ENCODE measurements around the gene ZNF282.
"Not testable (repeated sequence)": the region's sequence is repeated elsewhere in the genome, so short reads cannot be mapped to it uniquely, and the experiment has no call there.

ZNF282 gene

GRCh38 chr7:149225656-149226055, 30.3 kb downstream of the ZNF282 start:
- no peak for DNase-seq

- not testable (repeated sequence) for DNase-seq
These were observed 31.0 kb downstream of the ZNF282 start for GRCh38 chr7:149226366-149226765.

GRCh38 chr7:149226840-149227494, 31.6 kb downstream of the ZNF282 start:
- DNase-seq = no peak

GRCh38 chr7:149228831-149229471, 33.6 kb downstream of the ZNF282 start:
- DNase-seq = no peak

DNA sequence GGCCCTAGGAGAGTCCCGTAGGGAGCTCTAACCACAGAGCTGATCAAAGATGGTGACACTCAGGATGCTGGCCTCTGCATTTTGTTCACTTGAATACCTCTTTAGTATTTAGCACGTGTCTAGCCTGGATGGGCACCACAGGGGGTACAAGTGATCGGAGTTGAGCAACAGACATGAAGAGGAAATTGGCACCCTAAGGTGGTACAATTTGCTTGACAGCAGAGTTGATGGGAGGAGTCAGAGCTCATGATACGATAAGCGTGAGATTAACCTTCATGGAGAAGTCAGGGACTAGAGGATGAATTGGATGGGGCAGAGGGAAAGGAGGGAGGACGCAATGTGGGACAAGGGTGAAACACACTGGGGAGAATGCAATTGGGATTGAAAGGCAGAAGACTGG, 34.2 kb downstream of the ZNF282 start:
- no peak for DNase-seq

- DNase-seq = no peak
These were observed 37.0 kb downstream of the ZNF282 start for GRCh38 chr7:149232362-149232761.

DNA sequence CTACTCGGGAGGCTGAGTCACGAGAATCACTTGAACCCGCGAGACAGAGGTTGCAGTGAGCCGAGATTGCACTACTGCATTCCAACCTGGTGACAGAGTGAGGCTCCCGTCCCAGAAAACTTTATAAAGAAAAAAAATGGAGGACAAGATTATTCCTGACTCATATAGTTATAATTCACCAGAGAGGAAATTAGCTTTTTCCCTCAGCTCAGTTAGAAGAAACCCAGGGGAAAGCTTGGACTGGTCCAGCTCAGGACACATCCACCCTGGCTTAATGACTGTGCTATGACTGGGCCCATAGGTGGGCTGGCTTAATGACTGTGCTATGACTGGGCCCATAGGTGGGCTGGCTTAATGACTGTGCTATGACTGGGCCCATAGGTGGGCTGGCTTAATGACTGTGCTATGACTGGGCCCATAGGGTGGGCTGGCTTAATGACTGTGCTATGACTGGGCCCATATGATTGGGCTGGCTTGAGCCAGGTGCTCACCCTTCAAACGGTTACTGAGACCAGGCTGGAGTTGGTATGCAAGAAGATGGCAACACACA, 38.4 kb downstream of the ZNF282 start:
- not testable (repeated sequence) for DNase-seq

DNA sequence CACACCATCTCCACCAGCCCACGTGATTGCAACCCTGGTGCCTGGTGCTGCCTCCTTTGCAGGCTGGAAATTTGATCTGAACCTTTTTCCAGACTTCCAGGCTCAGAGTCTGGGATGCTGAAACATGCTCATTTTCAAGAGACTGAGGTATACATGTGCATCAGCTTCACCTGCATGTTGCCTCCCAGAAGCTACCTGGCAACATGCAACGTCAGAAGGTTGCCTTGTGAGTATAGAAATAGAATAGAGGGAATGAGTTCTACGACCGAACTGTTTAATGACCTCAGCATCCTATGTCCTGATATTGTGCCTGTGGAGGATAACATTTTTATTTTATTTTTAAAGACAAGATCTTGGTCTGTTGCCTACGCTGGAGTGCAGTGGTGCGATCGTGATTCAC, 42.2 kb downstream of the ZNF282 start:
- DNase-seq = no peak

DNA sequence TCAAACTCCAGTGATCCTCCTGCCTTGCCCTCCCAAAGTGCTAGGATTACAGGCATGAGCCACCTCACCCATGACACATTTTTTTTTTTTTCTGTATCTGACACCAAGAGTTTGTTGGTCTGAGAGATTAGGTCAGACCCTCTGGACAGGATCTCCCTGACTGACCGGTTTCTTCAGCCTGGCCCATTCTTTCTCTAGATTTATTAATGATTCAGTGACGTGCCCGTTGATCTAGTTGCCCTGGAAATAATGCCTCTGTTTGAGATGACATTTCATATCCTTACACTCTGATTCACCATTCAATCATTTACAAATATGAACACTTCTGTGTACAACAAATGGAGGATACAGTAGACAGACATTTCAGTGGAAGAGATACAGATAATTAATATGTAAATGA, 42.7 kb downstream of the ZNF282 start:
- no peak for DNase-seq

DNA sequence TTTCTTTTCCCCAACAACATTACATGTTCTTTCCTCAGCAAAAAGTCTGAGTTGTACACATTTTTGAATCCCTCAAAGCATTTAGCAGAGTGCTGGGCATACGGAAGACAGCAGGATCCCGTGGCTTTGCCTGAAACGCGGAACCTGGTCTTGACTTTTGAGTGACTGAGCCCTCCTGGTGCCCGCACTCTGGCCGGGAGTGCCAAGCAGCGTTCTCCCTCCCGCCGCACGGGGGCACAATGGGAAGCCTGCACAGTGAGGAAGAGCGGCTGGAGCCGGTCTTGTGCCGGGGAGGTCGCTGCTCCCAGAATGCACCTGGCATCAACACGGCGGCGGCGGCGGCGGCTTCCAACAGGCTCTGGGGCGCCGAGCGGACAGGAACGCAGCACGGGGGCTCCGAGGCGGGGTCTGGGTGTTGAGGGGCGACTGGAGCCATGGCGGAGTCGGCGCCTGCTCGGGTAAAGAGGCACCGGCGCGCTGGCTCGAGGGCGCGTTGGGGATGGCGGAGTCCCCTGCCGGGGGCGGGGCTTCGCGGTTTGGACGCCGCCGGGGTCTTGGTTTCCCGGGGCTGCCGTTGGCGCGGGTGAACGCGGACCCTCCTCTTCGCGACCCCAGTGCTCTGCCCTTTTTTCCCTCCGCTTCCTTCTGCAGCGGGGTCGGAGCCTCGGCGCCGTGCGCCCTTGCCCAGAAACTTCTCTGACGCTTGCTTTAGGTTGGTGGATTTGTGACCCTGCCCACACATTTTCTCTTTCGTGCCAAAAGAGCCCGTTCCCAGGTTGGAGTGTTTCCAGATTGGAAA, 44.2 kb downstream of the ZNF282 start, which contains the start of gene ZNF212:
TSS of gene ZNF212 (plus strand) at position 307 of the 799 bp plus-strand sequence. CDS start at position 435, 128 bp downstream.
- DNase-seq = peak; percentile 75 to 84 (median 82)

DNA sequence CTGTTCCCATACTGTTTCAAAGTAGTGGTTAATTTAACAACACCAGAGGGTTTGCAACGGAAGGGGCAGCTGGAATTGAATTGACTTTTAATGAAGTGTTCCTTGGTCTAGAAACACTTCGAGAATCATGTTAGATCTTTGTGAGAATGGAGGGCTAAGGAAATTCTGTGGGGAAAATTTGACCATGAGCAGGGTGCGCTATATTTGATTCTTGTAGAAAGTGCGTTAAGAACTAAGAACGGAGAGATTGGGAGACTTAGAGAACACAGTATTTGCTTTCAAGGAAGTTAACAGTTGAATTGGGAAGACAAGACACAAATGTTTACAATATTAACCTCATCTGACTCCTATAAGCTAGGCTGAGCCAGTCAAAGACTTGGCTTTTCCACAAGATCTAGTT, 45.3 kb downstream of the ZNF282 start:
- DNase-seq = no peak

- DNase-seq = no peak
These were observed 46.4 kb downstream of the ZNF282 start for GRCh38 chr7:149241696-149242095.

DNA sequence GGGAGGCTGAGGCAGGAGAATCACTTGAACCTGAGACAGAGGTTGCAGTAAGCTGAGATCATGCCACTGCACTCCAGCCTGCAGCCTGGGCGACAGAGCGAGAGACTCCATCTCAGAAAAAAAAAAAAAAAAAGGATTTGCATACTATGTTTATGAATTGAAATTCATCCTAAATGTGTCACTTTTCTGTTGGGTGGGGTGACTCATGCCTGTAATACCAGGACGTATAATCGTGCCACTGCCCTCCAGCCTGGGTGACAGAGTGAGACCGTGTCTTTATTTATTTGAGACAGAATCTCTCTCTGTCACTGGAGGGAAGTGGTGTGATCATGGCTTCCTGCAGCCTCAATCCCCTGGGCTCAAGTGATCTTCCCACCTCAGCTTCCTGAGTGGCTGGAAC, 49.9 kb downstream of the ZNF282 start:
- no peak for DNase-seq

DNA sequence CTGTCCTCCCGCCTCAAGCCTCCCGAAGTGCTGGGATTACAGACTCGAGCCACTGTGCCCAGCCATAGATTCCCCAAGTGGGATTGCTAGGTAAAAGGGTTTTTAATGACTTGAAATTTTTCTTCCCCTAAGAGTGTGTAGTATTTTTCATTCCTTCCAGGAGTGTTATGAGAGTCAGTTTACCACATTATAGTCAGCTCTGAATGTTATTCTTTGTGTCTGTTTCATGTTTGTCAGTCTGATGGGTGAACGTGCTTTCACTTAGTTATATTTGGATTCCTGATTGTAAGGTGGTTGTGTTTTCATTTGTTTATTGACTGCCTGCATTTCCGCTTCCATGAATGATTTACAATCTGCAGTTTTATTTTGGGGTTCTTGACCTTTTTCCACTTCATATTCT, 50.4 kb downstream of the ZNF282 start:
- no peak for DNase-seq

GRCh38 chr7:149248777-149249176, 53.4 kb downstream of the ZNF282 start:
- no peak for DNase-seq

- DNase-seq = not testable (repeated sequence)
These were observed 54.8 kb downstream of the ZNF282 start for GRCh38 chr7:149250151-149250550.

DNA sequence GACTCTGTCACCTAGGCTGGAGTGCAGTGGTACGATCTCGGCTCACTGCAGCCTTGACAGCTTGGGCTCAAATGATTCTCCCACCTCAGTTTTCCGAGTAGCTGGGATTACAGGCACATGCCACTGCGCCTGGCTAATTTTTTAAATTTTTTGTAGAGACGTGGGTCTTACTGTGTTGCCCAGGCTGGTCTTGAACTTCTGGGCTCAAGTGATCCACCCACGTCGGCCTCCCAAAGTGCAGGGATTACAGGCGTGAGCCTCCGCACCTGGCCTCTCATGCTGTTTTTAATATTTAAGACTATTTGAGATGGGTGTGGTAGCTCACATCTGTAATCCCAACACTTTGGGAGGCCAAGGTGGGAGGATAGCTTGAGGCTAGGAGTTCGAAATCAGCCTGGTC, 56.2 kb downstream of the ZNF282 start:
- DNase-seq = not testable (repeated sequence)

DNA sequence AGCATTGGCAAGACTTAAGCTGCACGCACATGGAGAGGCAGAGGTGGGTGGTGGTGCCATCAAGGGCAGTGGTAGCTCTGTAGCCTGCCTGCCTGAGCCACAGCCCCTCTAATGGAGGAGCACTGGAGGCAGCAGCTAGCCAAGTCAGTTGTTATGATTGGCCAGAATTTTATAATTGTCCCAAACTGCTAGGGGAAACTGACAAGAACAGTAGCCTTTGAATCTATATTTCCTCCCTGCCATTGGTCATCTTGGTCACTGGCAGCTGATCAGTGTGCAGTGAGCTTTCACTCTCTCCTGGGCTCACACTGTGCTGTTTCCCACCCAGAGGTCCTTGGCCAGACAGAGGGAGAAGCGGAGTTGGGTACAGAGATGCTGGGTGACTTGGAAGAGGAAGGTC, 57.0 kb downstream of the ZNF282 start:
- DNase-seq = no peak

- no peak for DNase-seq
These were observed 58.3 kb downstream of the ZNF282 start for GRCh38 chr7:149253665-149254064.

GRCh38 chr7:149254181-149254858, 59.0 kb downstream of the ZNF282 start:
- no peak for DNase-seq

- DNase-seq = no peak
These were observed 59.8 kb downstream of the ZNF282 start for GRCh38 chr7:149255174-149255573.

- no peak for DNase-seq
These were observed 61.2 kb downstream of the ZNF282 start for GRCh38 chr7:149256568-149256967.

DNA sequence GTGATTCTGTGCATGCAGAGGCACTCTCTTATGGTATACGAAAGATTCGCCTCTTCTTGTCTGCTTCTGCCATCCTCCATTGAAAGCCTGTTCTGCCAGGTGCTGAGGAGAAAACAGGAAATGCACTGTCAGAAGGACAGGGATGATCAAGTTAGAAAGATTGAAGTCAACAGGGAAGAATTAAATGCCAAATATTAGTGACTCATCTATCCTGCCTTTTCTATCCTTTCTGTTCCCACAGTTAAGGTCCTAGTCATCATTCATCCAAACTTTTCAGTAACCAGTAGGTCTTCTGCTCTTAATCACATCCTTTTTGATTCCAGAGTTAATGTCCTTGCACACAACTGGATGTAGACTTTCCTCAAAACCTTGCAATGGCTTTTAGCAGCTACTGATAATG, 61.8 kb downstream of the ZNF282 start:
- DNase-seq = no peak

All from activated CD4-positive, CD25-positive, alpha-beta regulatory T cell (primary cell).